Measurements from ENCODE around the gene TP63. TPM values are rescaled to one million over a fixed set of nuclear protein-coding genes. Genes with fewer than 3 reads are reported as not detected.

Gene TP63
- total and polyA plus RNA-seq, 2 experiments from 2014 or later, result not detected

GRCh38 chr3:189598530-189599225 is 32.5 kb upstream of the TP63 start:
- H3K27ac Mint-ChIP-seq, result no peak overlapping the region
- H3K27ac ChIP-seq (ENCODE audit: low read depth), result no peak overlapping the region

More at GRCh38 chr3:189598530-189599225, 32.5 kb upstream of the TP63 start:
- Mint-ChIP-seq H3K4me3 (no peak overlapping the region), H3K27me3 (ENCODE audit: insufficient read depth, low read depth, poor library complexity) (peaks cover 3% of the 10 kb centered on the region), H3K4me1 (no peaks in the 10 kb centered on the region), H3K36me3 (ENCODE audit: low read depth) (peaks cover 4% of the 10 kb centered on the region; the same call in 1 of the 3 replicates), H3K9me3 (peaks cover 3% of the 10 kb centered on the region; the same call in 1 of the 3 replicates)
- no peak overlapping the region for H2AFZ ChIP-seq
- no peaks in the 10 kb centered on the region for H3K27me3 ChIP-seq (ENCODE audit: insufficient read depth)
- H3K4me1 ChIP-seq (ENCODE audit: insufficient read depth), result no peaks in the 10 kb centered on the region
- H3F3A ChIP-seq (replicated peaks; ENCODE audit: low read depth), result no peaks in the 10 kb centered on the region
- no peaks in the 10 kb centered on the region for H3K9me2 ChIP-seq (ENCODE audit: insufficient read depth)
- H4K20me1 ChIP-seq (replicated peaks; ENCODE audit: insufficient read depth), result no peaks in the 10 kb centered on the region
- no peak for TF ChIP-seq ZNF462 (CRISPR knock-in tag; IDR thresholded peaks at IDR 0.05)
- TF ChIP-seq ZNF331 (CRISPR knock-in tag; IDR thresholded peaks at IDR 0.05; ENCODE audit: low read depth), result no peak
- TF ChIP-seq STAT1 (IDR thresholded peaks at IDR 0.05; ENCODE audit: unreplicated experiment), result no peak
- TF ChIP-seq POLR2AphosphoS5 (IDR thresholded peaks at IDR 0.05; ENCODE audit: low read depth), result no peak
- TF ChIP-seq EZH2phosphoT487 (IDR thresholded peaks at IDR 0.05; ENCODE audit: unreplicated experiment), result no peak
- no peak for TF ChIP-seq CTCF (conservative IDR thresholded peaks at IDR 0.05; ENCODE audit: low read depth in 2 of 2)
- TF ChIP-seq ZNF114 (CRISPR knock-in tag; IDR thresholded peaks at IDR 0.05), result no peak
- no peak overlapping the region for H3K4me2 ChIP-seq
- DNase-seq (ENCODE audit: low spot score), result no peak
- no peaks in the 10 kb centered on the region for H3K36me3 ChIP-seq (ENCODE audit: insufficient read depth)
- no peak overlapping the region for H3K4me3 ChIP-seq
- no peaks in the 10 kb centered on the region for H3K79me2 ChIP-seq (replicated peaks; ENCODE audit: insufficient read depth)
- no peak for ATAC-seq

Measured in GM23338 (cell line).